Endothelial cell (in vitro differentiated cells): Measurements from ENCODE around the gene QKI. TPM values are rescaled to one million over a fixed set of nuclear protein-coding genes. Genes with fewer than 3 reads are reported as not detected.

Source experiments
- DNase-seq: peaks from one replicate; pipeline ENCODE4 v3.0.0; 2021; ENCODE audit warnings: low spot score
- H3K27ac Mint-ChIP-seq: one replicate; pipeline ENCODE4 v1.8.0; 2021; ENCODE audit warnings: mixed read lengths, inconsistent platforms; ENCODE audit not compliant: unreplicated experiment
- H3K27me3 Mint-ChIP-seq: one replicate; pipeline ENCODE4 v1.8.0; 2021; ENCODE audit warnings: mild to moderate bottlenecking, moderate library complexity, mixed read lengths, inconsistent platforms; ENCODE audit not compliant: unreplicated experiment
- H3K36me3 Mint-ChIP-seq: one replicate; pipeline ENCODE4 v1.8.0; 2021; ENCODE audit warnings: mild to moderate bottlenecking, low read depth, mixed read lengths, inconsistent platforms; ENCODE audit not compliant: unreplicated experiment
- H3K4me1 Mint-ChIP-seq: one replicate; pipeline ENCODE4 v1.8.0; 2021; ENCODE audit warnings: mild to moderate bottlenecking, mixed read lengths, inconsistent platforms; ENCODE audit not compliant: unreplicated experiment
- H3K4me3 Mint-ChIP-seq: one replicate; pipeline ENCODE4 v1.8.0; 2021; ENCODE audit warnings: mild to moderate bottlenecking, mixed read lengths, inconsistent platforms; ENCODE audit not compliant: unreplicated experiment
- H3K9me3 Mint-ChIP-seq: one replicate; pipeline ENCODE4 v1.8.0; 2021; ENCODE audit warnings: mixed read lengths, inconsistent platforms; ENCODE audit not compliant: unreplicated experiment
- CTCF ChIP-seq: fragments of 200-600 bp; sonication (generic); IDR thresholded peaks from one replicate; pipeline ENCODE4 v1.5.0; 2021; ENCODE audit warnings: antibody characterized with exemption; ENCODE audit not compliant: unreplicated experiment
- total RNA-seq: library from RNA; stranded (reverse); fragmentation: NEBNext Ultra II Directional; extraction: Animal tissue kit (Norgen Biotek cat#: 25700); gene quantifications from one replicate; pipeline ENCODE4 v1.2.1, GENCODE V29; 2021; ENCODE audit not compliant: unreplicated experiment

QKI gene
- total RNA-seq, 1 donor from 2014 or later: 326 TPM

GRCh38 chr6:163389354-163389753 is 25.2 kb upstream of the QKI start:
- Mint-ChIP-seq H3K4me3 (no peak overlapping the region), H3K27me3 (peaks cover 2% of the 10 kb centered on the region), H3K9me3 (no peaks in the 10 kb centered on the region), H3K27ac (no peak overlapping the region), H3K36me3 (no peaks in the 10 kb centered on the region), H3K4me1 (peaks cover 22% of the 10 kb centered on the region)
- no peak for DNase-seq
- TF ChIP-seq CTCF: no peak

- H3K4me3 Mint-ChIP-seq: no peak overlapping the region
- no peaks in the 10 kb centered on the region for H3K9me3 Mint-ChIP-seq
- H3K27ac Mint-ChIP-seq: no peak overlapping the region
- H3K27me3 Mint-ChIP-seq: peaks cover 4% of the 10 kb centered on the region
- peaks cover 25% of the 10 kb centered on the region for H3K4me1 Mint-ChIP-seq
- TF ChIP-seq CTCF: no peak
- H3K36me3 Mint-ChIP-seq: no peaks in the 10 kb centered on the region
- DNase-seq: no peak
Observed at GRCh38 chr6:163390770-163391169, 23.7 kb upstream of the QKI start.

DNA sequence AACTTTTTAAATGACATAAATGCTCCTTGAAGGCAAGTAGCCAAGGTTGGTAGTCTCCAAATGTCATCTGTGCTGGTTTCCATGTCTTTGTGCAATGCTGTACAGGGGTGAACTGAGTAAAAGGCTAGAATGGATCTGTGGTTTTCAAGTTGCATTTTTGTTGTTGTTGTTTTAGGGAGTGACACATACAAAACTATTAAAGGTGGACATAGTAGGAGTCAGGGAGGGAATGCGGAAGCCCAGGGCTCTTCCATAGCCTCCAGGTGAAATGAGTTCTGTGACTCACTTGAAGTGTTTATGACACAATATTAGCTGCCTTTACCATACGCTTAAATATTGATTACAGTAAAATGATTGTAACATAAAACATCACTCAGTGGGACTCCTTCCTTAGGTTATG is 22.5 kb upstream of the QKI start:
- peaks cover 26% of the 10 kb centered on the region for H3K4me1 Mint-ChIP-seq
- TF ChIP-seq CTCF: no peak
- no peaks in the 10 kb centered on the region for H3K36me3 Mint-ChIP-seq
- no peak for DNase-seq
- no peaks in the 10 kb centered on the region for H3K9me3 Mint-ChIP-seq
- no peak overlapping the region for H3K4me3 Mint-ChIP-seq
- H3K27ac Mint-ChIP-seq: no peak overlapping the region
- peaks cover 4% of the 10 kb centered on the region for H3K27me3 Mint-ChIP-seq

DNA sequence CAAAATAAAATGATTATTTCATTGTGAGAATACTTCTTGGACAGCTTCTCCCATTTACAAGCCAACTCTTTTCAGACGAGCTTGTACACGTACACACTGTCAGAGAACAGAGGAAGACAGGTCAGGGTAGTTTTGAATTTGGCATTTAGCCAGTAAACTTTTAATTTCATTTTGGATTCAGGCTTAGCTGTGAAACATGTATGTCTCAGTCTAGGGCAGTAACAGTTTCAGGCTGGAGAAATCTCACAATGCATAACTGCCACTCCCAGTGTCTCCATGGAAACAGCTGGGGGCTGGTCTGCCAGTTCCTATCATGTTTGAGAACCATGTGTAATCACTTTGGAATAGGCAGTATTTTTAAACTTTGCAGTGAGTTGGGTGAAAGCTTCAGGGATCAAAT is 22.0 kb upstream of the QKI start:
- Mint-ChIP-seq H3K4me1 (peaks cover 24% of the 10 kb centered on the region), H3K27ac (no peak overlapping the region), H3K4me3 (no peak overlapping the region), H3K36me3 (no peaks in the 10 kb centered on the region), H3K27me3 (peaks cover 4% of the 10 kb centered on the region), H3K9me3 (no peaks in the 10 kb centered on the region)
- DNase-seq: no peak
- TF ChIP-seq CTCF: no peak

DNA sequence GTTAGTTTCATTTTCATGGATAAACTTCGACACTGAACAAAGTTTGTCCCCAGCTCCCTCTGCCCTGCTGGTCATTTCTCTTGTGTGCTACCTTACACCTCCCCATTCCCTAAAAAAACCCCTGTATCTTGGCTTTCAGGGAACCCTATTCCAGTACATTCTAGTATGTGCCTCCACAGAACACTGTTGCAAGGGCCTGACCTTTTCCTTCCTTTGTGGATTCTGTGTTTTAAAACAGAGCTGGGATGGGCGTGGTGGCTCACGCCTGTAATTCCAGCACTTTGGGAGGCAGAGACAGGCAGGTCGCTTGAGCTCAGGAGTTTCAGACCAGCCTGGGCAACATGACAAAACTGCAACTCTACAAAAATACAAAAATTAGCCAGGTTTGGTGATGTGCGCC is 20.6 kb upstream of the QKI start:
- Mint-ChIP-seq H3K9me3 (no peaks in the 10 kb centered on the region), H3K4me1 (peaks cover 17% of the 10 kb centered on the region), H3K27me3 (peaks cover 4% of the 10 kb centered on the region), H3K4me3 (no peak overlapping the region), H3K36me3 (no peaks in the 10 kb centered on the region), H3K27ac (no peak overlapping the region)
- no peak for TF ChIP-seq CTCF
- DNase-seq: no peak
